Measurements from ENCODE around the gene SLFN12. TPM values are rescaled to one million over a fixed set of nuclear protein-coding genes. Genes with fewer than 3 reads are reported as not detected.
"Not testable (repeated sequence)": the region's sequence is repeated elsewhere in the genome, so short reads cannot be mapped to it uniquely, and the experiment has no call there.

Gene SLFN12
- total RNA-seq, 2 experiments from 2014 or later, result 1.3 to 2.4 TPM

- H3K4me3 ChIP-seq (ENCODE audit: low read length), result peak overlapping the region; percentile 42
- H3K4me3 Mint-ChIP-seq, result peak overlapping the region; percentile 68
- H3K27me3 ChIP-seq (ENCODE audit: control insufficient read depth in 1 of 2, insufficient read depth in 2 of 2, low read length in 2 of 2), result no peaks in the 10 kb centered on the region
- intact Hi-C loops (cut with DNase I, micrococcal nuclease), result no loop called here
- no peak overlapping the region for H3K27ac ChIP-seq (ENCODE audit: low read depth in 1 of 2, low read length in 2 of 2)
- ATAC-seq (ENCODE audit: poor library complexity) (peak; percentile 92), DNase-seq (peak; percentile 27 to 92 (median 52))
- ChIA-PET CTCF (no interaction called here), POLR2A (interaction anchor here (0.7 to 2.3 kb wide), 5 partner anchors 12 to 322 kb away, joined by 3 to 14 read pairs (median 4); partner anchors contain the start of gene SLFN13)
- H3K4me1 ChIP-seq (ENCODE audit: insufficient read depth, low read length), result peaks cover 12% of the 10 kb centered on the region
- TF ChIP-seq, protein P1, sequence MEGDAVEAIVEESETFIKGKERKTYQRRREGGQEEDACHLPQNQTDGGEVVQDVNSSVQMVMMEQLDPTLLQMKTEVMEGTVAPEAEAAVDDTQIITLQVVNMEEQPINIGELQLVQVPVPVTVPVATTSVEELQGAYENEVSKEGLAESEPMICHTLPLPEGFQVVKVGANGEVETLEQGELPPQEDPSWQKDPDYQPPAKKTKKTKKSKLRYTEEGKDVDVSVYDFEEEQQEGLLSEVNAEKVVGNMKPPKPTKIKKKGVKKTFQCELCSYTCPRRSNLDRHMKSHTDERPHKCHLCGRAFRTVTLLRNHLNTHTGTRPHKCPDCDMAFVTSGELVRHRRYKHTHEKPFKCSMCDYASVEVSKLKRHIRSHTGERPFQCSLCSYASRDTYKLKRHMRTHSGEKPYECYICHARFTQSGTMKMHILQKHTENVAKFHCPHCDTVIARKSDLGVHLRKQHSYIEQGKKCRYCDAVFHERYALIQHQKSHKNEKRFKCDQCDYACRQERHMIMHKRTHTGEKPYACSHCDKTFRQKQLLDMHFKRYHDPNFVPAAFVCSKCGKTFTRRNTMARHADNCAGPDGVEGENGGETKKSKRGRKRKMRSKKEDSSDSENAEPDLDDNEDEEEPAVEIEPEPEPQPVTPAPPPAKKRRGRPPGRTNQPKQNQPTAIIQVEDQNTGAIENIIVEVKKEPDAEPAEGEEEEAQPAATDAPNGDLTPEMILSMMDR (IDR thresholded peaks at IDR 0.05), result no peak
- no peaks in the 10 kb centered on the region for H3K36me3 ChIP-seq (ENCODE audit: insufficient read depth, low read length)
- H3K36me3 Mint-ChIP-seq (ENCODE audit: low read depth), result peaks cover 14% of the 10 kb centered on the region
- H3K9me3 ChIP-seq (ENCODE audit: control insufficient read depth in 1 of 2, insufficient read depth in 1 of 2, low read length in 2 of 2), result peaks cover 0 to 7% of the 10 kb centered on the region in 2 experiments
- H3K27me3 Mint-ChIP-seq, result no peaks in the 10 kb centered on the region
- peaks cover 12% of the 10 kb centered on the region for H3K9me3 Mint-ChIP-seq
- peaks cover 28% of the 10 kb centered on the region for H3K4me1 Mint-ChIP-seq (ENCODE audit: low read depth)
- peak overlapping the region; percentile 80 for H3K27ac Mint-ChIP-seq
Observed at GRCh38 chr17:35460354-35460851, 28.1 kb upstream of the SLFN12 start.

GRCh38 chr17:35454035-35454434, 21.7 kb upstream of the SLFN12 start:
- H3K4me3 Mint-ChIP-seq; H3K4me1 ChIP-seq (ENCODE audit: insufficient read depth, low read length); H3K27me3 ChIP-seq (ENCODE audit: control insufficient read depth in 1 of 2, insufficient read depth in 2 of 2, low read length in 2 of 2); H3K36me3 ChIP-seq (ENCODE audit: insufficient read depth, low read length); intact Hi-C loops (cut with DNase I, micrococcal nuclease); H3K27me3 Mint-ChIP-seq; H3K36me3 Mint-ChIP-seq (ENCODE audit: low read depth); H3K27ac ChIP-seq (ENCODE audit: low read depth in 1 of 2, low read length in 2 of 2); CTCF ChIA-PET; H3K4me1 Mint-ChIP-seq (ENCODE audit: low read depth); H3K27ac Mint-ChIP-seq; H3K4me3 ChIP-seq (ENCODE audit: low read length); DNase-seq; POLR2A ChIA-PET; H3K9me3 ChIP-seq (ENCODE audit: control insufficient read depth in 1 of 2, insufficient read depth in 1 of 2, low read length in 2 of 2); ATAC-seq (ENCODE audit: poor library complexity): not testable (repeated sequence)
- H3K9me3 Mint-ChIP-seq, result peaks cover 12% of the 10 kb centered on the region

DNA sequence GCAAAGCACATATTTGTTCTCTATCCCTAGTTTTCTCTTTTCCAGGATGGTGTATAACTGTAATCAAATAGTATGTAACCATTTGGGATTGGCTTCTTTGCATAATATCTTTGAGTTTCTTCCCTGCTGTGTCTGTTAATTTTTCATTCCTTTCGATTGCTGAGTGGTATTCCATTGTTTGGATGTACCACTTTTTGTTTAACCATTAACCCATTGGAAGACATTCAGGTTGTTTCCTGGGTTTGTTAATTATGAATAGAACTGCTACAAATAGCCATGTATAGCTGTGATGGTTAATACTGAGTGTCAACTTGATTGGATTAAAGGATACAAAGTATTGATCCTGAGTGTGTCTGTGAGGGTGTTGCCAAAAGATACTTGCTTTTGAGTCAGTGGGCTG, 20.9 kb upstream of the SLFN12 start:
- ChIA-PET POLR2A (interaction anchor here (1.1 kb wide), 1 partner anchor 39 kb away, joined by 3 read pairs; no protein-coding TSS in a partner anchor), CTCF (no interaction called here)
- H3K27ac Mint-ChIP-seq, result no peak overlapping the region
- peaks cover 7% of the 10 kb centered on the region for H3K4me1 ChIP-seq (ENCODE audit: insufficient read depth, low read length)
- DNase-seq, result no peak
- H3K36me3 Mint-ChIP-seq (ENCODE audit: low read depth), result peaks cover 1% of the 10 kb centered on the region
- intact Hi-C loops (cut with DNase I, micrococcal nuclease), result no loop called here
- peaks cover 6% of the 10 kb centered on the region for H3K9me3 Mint-ChIP-seq
- no peak overlapping the region for H3K4me3 ChIP-seq (ENCODE audit: low read length)
- peaks cover 0 to 13% of the 10 kb centered on the region in 2 experiments for H3K9me3 ChIP-seq (ENCODE audit: control insufficient read depth in 1 of 2, insufficient read depth in 1 of 2, low read length in 2 of 2)
- ATAC-seq (ENCODE audit: poor library complexity), result no peak
- H3K4me3 Mint-ChIP-seq, result no peak overlapping the region
- H3K4me1 Mint-ChIP-seq (ENCODE audit: low read depth), result peaks cover 9% of the 10 kb centered on the region
- TF ChIP-seq, protein P1 (IDR thresholded peaks at IDR 0.05), result no peak
- H3K36me3 ChIP-seq (ENCODE audit: insufficient read depth, low read length), result no peaks in the 10 kb centered on the region
- no peaks in the 10 kb centered on the region for H3K27me3 Mint-ChIP-seq
- no peaks in the 10 kb centered on the region for H3K27me3 ChIP-seq (ENCODE audit: control insufficient read depth in 1 of 2, insufficient read depth in 2 of 2, low read length in 2 of 2)
- no peak overlapping the region for H3K27ac ChIP-seq (ENCODE audit: low read depth in 1 of 2, low read length in 2 of 2)
